ENCODE measurements around the gene CZIB. TPM values are rescaled to one million over a fixed set of nuclear protein-coding genes. Genes with fewer than 3 reads are reported as not detected.
A peak's percentile ranks its signal among the peaks of the same experiment; 100 is the strongest.

The CZIB gene
- total and polyA plus RNA-seq, 2 of the 13 experiments (the other 11 are each of a cell fraction or from before 2014, with no cell fraction given): 49.2 to 67.0 TPM

DNA sequence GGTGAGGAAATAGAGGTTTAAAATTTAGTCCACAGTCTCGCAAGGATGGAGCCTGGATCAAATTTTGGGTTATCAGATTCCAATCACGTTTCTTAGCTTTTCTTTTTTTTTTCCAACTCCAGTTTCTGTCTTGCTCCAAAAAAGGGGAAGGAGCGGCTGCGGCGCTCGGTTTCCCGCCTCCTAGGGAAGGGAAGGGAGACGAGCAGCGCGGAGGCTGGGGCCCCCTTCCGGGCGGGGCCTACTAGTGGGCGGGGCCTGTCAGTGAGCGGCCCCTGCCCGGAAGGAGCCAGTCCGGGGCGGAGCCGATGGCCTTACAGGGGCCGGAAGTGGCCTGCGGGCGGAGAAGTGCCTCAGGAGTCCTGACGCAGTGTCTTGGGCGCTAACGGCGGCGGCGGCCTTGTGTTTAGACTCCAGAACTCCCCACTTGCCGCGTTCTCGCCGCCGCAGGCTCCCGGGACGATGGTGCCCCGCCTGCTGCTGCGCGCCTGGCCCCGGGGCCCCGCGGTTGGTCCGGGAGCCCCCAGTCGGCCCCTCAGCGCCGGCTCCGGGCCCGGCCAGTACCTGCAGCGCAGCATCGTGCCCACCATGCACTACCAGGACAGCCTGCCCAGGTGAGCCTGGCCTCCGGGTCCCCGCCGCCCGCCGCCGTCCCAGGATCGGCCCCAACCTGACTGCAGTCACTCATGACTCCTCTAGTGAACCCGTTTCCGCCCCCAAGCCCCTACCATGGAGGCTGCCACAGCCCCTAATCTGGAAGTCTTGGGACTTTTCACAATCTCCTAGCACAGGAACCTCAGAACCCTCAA lies 23.7 kb downstream of the CZIB start, which contains the start of gene CPT2 (continued):
- TF ChIP-seq, protein P1, sequence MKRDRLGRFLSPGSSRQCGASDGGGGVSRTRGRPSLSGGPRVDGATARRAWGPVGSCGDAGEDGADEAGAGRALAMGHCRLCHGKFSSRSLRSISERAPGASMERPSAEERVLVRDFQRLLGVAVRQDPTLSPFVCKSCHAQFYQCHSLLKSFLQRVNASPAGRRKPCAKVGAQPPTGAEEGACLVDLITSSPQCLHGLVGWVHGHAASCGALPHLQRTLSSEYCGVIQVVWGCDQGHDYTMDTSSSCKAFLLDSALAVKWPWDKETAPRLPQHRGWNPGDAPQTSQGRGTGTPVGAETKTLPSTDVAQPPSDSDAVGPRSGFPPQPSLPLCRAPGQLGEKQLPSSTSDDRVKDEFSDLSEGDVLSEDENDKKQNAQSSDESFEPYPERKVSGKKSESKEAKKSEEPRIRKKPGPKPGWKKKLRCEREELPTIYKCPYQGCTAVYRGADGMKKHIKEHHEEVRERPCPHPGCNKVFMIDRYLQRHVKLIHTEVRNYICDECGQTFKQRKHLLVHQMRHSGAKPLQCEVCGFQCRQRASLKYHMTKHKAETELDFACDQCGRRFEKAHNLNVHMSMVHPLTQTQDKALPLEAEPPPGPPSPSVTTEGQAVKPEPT (CRISPR knock-in tag; IDR thresholded peaks at IDR 0.05; ENCODE audit: low read depth): no peak
- peak; percentile 20; the same call in 1 of the 2 replicates for TF ChIP-seq SPEN (CRISPR knock-in tag; IDR thresholded peaks at IDR 0.05; ENCODE audit: low read depth)
- TF ChIP-seq ZNF557 (CRISPR knock-in tag; IDR thresholded peaks at IDR 0.05): no peak; the same call in 1 of the 2 replicates
- no peak for TF ChIP-seq ZNF781 (CRISPR knock-in tag; IDR thresholded peaks at IDR 0.05; ENCODE audit: borderline replicate concordance, not compliant biosample characterization)
- TF ChIP-seq ZKSCAN1 (IDR thresholded peaks at IDR 0.05; ENCODE audit: low read length): no peak
- TF ChIP-seq SP5 (CRISPR knock-in tag; IDR thresholded peaks at IDR 0.05; ENCODE audit: borderline replicate concordance, low read depth): peak; percentile 88
- peak; percentile 85 for TF ChIP-seq KDM5B (CRISPR knock-in tag; IDR thresholded peaks at IDR 0.05; ENCODE audit: borderline replicate concordance)
- TF ChIP-seq, protein P2, sequence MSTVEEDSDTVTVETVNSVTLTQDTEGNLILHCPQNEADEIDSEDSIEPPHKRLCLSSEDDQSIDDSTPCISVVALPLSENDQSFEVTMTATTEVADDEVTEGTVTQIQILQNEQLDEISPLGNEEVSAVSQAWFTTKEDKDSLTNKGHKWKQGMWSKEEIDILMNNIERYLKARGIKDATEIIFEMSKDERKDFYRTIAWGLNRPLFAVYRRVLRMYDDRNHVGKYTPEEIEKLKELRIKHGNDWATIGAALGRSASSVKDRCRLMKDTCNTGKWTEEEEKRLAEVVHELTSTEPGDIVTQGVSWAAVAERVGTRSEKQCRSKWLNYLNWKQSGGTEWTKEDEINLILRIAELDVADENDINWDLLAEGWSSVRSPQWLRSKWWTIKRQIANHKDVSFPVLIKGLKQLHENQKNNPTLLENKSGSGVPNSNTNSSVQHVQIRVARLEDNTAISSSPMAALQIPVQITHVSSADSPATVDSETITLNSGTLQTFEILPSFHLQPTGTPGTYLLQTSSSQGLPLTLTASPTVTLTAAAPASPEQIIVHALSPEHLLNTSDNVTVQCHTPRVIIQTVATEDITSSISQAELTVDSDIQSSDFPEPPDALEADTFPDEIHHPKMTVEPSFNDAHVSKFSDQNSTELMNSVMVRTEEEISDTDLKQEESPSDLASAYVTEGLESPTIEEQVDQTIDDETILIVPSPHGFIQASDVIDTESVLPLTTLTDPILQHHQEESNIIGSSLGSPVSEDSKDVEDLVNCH (CRISPR knock-in tag; IDR thresholded peaks at IDR 0.05): no peak
- TF ChIP-seq SALL1 (CRISPR knock-in tag; IDR thresholded peaks at IDR 0.05): peak; percentile 64
- TF ChIP-seq, protein P3, sequence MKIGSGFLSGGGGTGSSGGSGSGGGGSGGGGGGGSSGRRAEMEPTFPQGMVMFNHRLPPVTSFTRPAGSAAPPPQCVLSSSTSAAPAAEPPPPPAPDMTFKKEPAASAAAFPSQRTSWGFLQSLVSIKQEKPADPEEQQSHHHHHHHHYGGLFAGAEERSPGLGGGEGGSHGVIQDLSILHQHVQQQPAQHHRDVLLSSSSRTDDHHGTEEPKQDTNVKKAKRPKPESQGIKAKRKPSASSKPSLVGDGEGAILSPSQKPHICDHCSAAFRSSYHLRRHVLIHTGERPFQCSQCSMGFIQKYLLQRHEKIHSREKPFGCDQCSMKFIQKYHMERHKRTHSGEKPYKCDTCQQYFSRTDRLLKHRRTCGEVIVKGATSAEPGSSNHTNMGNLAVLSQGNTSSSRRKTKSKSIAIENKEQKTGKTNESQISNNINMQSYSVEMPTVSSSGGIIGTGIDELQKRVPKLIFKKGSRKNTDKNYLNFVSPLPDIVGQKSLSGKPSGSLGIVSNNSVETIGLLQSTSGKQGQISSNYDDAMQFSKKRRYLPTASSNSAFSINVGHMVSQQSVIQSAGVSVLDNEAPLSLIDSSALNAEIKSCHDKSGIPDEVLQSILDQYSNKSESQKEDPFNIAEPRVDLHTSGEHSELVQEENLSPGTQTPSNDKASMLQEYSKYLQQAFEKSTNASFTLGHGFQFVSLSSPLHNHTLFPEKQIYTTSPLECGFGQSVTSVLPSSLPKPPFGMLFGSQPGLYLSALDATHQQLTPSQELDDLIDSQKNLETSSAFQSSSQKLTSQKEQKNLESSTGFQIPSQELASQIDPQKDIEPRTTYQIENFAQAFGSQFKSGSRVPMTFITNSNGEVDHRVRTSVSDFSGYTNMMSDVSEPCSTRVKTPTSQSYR (CRISPR knock-in tag; IDR thresholded peaks at IDR 0.05; ENCODE audit: borderline replicate concordance): no peak
- no peak for TF ChIP-seq SCMH1 (CRISPR knock-in tag; IDR thresholded peaks at IDR 0.05; ENCODE audit: borderline replicate concordance)
- no peak for TF ChIP-seq NCOA5 (CRISPR knock-in tag; IDR thresholded peaks at IDR 0.05)
- peak; percentile 88 for TF ChIP-seq POLR2AphosphoS5 (IDR thresholded peaks at IDR 0.05; ENCODE audit: low read depth, low read length)
- peak; percentile 23; the same call in 1 of the 2 replicates for TF ChIP-seq HOXA3 (CRISPR knock-in tag; IDR thresholded peaks at IDR 0.05)
- TF ChIP-seq, protein P4, sequence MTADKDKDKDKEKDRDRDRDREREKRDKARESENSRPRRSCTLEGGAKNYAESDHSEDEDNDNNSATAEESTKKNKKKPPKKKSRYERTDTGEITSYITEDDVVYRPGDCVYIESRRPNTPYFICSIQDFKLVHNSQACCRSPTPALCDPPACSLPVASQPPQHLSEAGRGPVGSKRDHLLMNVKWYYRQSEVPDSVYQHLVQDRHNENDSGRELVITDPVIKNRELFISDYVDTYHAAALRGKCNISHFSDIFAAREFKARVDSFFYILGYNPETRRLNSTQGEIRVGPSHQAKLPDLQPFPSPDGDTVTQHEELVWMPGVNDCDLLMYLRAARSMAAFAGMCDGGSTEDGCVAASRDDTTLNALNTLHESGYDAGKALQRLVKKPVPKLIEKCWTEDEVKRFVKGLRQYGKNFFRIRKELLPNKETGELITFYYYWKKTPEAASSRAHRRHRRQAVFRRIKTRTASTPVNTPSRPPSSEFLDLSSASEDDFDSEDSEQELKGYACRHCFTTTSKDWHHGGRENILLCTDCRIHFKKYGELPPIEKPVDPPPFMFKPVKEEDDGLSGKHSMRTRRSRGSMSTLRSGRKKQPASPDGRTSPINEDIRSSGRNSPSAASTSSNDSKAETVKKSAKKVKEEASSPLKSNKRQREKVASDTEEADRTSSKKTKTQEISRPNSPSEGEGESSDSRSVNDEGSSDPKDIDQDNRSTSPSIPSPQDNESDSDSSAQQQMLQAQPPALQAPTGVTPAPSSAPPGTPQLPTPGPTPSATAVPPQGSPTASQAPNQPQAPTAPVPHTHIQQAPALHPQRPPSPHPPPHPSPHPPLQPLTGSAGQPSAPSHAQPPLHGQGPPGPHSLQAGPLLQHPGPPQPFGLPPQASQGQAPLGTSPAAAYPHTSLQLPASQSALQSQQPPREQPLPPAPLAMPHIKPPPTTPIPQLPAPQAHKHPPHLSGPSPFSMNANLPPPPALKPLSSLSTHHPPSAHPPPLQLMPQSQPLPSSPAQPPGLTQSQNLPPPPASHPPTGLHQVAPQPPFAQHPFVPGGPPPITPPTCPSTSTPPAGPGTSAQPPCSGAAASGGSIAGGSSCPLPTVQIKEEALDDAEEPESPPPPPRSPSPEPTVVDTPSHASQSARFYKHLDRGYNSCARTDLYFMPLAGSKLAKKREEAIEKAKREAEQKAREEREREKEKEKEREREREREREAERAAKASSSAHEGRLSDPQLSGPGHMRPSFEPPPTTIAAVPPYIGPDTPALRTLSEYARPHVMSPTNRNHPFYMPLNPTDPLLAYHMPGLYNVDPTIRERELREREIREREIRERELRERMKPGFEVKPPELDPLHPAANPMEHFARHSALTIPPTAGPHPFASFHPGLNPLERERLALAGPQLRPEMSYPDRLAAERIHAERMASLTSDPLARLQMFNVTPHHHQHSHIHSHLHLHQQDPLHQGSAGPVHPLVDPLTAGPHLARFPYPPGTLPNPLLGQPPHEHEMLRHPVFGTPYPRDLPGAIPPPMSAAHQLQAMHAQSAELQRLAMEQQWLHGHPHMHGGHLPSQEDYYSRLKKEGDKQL (CRISPR knock-in tag; IDR thresholded peaks at IDR 0.05; ENCODE audit: low read depth): no peak

Data from HepG2 (cell line).